Measurements from ENCODE around the gene MROH9.

MROH9 gene

DNA sequence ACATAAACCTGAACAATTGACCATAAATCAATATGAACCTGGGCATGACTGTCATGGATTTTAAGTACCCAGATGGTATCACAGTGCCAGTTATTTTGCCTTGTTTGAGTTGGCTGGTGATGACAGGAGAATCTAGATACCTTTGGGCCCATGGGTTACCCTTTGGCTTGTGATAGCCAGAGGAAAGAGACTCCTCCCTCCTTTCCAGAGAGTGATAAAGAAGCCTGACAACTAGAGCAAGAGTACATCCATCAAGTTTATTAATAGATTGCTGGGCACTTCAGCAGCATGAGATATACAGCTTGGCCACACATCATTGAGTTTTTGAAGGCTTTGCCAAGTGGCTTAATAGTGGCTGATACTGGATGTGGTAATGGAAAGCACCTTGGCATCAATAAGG lies 148.8 kb downstream of the MROH9 start:
- DNase-seq (ENCODE audit: low read depth): no peak

DNA sequence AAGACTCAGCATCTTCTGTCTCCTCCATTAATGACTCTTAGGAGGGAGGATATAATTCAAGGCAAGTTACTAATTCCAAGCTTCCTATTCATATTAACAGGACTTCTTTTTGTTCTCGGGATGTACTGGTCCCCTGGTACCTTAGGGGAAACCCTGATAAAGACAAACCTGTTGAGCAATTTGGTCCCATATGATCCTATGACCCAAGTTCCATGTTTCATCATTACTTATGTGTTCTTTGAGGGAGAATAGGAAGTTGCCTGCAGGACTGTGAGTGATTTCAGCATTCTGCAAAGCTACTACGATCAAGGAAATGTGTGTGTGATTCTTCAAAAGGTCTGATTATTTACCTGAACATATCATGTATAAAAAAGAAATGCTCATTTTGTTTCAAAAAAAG lies 149.5 kb downstream of the MROH9 start:
- no peak for DNase-seq (ENCODE audit: low read depth)

DNA sequence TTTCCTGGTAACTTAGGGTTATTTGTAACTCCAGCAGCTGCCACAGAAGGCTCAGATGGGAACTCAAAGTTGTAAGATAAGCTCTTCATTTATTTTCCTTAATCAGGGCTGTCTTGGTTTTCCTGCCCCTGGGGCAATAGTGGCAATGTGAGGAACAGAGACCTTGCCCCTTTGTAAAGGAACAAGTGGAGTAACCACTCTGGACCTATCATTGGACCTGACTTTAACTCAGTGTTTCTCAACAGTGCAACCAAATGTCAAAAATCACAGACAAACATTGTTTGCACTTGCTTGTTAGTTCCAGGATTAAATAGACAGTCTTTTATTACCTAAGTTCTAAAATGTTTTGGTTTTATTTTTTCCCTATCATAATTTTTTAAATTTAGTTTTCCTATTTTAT lies 152.6 kb downstream of the MROH9 start:
- DNase-seq (ENCODE audit: low read depth): no peak

DNA sequence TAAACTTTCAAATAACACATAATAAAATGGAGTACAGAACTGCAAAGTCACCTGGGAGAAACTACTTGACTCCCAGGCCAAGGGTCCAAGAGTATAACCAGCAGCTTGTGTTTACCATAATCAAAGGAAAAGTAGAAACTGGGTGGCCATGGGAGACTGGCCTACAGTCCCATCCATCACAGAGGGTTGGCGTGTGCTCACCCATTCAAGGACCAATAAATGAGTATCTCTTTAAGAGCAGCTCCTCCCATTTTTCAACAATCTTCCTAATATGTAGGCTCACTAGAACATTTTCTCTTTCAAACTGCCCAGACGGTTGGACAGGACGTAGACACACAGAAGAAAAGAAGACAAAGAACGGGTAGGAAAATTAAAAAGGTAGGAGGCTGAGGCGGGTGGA lies 155.3 kb downstream of the MROH9 start, which contains the start of gene FMO3:
FMO3 (plus strand) TSS at position 302 of the 400 bp plus-strand sequence. CDS start 1,754 bp downstream, outside the sequence.
- DNase-seq (ENCODE audit: low read depth): no peak

DNA sequence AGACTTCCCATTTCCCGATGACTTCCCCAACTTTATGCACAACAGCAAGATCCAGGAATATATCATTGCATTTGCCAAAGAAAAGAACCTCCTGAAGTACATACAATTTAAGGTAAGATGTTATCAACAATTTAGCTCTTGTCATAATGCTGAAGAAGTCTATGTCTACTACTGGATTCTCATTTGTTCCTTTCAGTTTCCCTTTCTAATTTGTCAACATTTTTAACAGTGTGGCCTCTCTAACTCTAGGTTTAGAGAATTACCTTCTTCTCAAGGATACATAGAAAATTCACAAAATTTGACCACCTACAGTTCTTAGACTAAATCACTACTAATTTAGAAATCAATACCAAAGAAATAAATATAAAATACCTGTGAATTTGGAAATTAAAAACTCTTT lies 168.5 kb downstream of the MROH9 start:
- no peak for DNase-seq (ENCODE audit: low read depth)

DNA sequence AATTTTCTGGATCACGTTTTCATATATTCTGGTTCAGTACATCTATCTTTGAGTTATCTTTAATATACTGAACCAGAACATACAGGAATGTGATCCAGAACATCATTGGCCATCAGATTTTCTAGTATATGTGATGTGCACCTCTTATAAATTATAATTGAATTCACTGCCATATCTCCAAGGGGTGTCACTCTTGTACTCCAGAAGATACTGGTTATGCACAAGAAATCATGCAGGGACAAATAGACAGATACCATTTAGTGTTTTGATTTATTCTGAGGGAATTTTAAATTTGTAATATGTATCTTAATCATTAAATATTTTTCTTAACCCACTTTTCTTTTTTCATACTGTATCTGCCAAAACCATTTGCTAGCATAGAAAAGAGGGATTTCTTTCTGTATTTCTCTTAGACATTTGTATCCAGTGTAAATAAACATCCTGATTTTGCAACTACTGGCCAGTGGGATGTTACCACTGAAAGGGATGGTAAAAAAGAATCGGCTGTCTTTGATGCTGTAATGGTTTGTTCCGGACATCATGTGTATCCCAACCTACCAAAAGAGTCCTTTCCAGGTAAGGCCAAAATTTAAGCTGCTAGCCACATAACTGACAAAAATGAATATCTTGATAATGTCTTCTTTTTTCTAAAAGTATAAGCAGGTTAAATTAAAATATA lies 172.1 kb downstream of the MROH9 start:
- no peak for DNase-seq (ENCODE audit: low read depth)

DNA sequence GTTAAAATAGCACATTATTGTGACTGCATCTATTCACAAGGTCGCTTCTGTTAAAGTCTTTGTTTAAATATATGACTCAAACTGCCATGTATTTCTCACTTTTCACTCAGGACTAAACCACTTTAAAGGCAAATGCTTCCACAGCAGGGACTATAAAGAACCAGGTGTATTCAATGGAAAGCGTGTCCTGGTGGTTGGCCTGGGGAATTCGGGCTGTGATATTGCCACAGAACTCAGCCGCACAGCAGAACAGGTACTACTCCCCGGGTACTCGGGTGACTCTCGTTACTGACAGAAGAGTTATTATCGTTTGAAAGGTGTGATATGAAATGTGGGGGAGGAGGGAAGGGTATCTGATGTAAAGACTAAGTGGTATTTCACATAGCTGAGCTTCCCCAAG lies 172.6 kb downstream of the MROH9 start:
- no peak for DNase-seq (ENCODE audit: low read depth)

DNA sequence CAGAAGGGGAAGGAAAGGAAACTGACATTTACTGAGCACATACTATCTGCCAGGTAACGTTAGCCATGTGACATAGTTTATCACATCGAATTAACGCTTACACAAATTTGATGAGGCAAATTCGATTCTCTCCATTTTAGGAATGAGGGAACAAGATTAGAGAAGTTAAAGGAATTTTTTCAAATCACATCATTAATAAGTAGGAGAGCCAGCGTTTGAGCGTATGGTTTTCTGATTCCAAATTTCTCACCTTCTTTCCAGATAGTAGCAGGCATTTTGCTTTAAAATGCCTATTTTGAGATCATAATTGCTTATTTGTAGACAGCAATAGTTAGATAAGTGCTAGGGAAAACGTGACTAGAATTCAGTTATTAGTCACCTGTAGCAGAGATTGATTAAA lies 174.6 kb downstream of the MROH9 start:
- DNase-seq (ENCODE audit: low read depth): no peak

DNA sequence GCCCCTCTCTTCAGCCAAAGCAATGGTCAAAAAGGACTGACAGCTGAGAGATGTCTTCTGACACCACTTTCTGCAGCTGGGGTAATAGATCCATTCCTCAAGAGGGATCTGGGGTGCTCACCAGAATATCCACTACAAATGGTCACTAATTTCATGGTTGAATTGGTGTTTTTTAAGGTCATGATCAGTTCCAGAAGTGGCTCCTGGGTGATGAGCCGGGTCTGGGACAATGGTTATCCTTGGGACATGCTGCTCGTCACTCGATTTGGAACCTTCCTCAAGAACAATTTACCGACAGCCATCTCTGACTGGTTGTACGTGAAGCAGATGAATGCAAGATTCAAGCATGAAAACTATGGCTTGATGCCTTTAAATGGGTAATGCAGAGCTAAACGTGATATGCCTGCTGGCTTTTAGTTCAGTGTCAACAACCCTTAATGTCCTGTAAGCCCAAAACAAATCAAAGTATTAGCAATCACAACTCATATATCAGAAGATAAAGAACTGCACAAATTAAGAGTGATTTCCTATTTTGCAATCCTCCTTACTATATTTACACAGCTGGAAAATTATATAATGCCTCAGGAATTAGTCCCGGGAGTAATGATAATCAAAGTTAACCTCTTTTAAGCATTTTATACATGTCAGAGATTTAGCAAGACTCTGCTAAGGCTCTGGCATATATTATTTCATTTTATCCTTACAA lies 175.4 kb downstream of the MROH9 start:
- no peak for DNase-seq (ENCODE audit: low read depth)

DNA sequence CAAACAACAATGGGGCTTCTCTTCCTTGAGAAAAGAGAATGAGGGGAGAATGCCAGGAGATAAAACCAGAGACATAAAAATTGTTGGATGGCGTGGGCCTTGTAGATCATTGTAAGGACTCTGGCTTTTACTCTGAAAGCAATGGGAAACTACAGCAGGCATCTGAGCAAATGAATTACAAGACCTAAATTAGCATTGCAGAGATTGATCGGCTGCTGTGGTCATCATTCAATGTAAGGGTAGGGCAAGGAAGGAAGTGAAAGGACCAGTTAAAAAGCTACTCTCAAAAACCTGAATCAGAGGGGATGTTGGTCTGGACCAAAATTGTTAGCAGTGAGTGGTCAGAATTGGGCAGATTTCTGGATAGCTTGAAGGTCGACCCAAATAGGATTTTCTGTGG lies 176.8 kb downstream of the MROH9 start:
- DNase-seq (ENCODE audit: low read depth): no peak

DNA sequence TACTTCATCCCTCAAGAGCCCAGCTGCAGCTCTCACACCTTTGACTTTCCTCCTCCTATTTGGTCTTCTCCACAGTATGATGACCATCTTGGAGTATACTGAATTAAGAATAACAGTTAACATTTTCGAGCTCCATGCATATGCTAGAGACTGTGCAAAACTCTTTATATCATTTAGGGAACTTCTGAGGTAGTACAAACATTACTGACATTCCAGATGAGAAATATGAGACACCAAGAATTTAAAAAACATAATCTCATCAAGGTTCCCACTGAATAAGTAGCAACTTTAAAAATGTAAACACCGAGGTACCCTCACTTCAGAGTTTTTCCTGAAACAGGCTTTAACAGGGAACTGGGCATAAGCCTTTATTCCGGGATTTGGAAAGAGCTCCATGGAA lies 178.0 kb downstream of the MROH9 start:
- no peak for DNase-seq (ENCODE audit: low read depth)
